Psoas muscle (tissue), 8 donors: Measurements from ENCODE around the gene ZBTB7C. TPM values are rescaled to one million over a fixed set of nuclear protein-coding genes. Genes with fewer than 3 reads are reported as not detected.

Experiments
- ATAC-seq, 4 donors: fragments of 200-7000 bp; cut with Tn5 transposase; one replicate each; pipeline ENCODE4 v1.9.1; 2020; ENCODE audit warnings: moderate library complexity in 3 of 4, mild to moderate bottlenecking in 2 of 4
- DNase-seq, 2 donors: peaks; one replicate each; pipeline ENCODE4 v3.0.0-alpha.2; 2020
- H3K27ac ChIP-seq: fragments of 200-600 bp; one replicate; pipeline ENCODE4 v1.8.0; 2022
- H3K27me3 ChIP-seq, 3 donors: fragments of 200-600 bp in 1 of 3; one replicate each; pipeline versions ENCODE4 v1.6.1 to v1.8.0; 2013 to 2022; ENCODE audit warnings: low read length in 2 of 3, mild to moderate bottlenecking in 2 of 3, moderate library complexity in 1 of 3; ENCODE audit not compliant: insufficient read depth in 3 of 3
- H3K36me3 ChIP-seq, 2 donors: fragments of 200-600 bp in 1 of 2; one replicate each; pipeline versions ENCODE4 v1.6.1 to v1.8.0; 2013 to 2022; ENCODE audit warnings: low read depth in 1 of 2, mild to moderate bottlenecking in 1 of 2, moderate library complexity in 1 of 2; ENCODE audit not compliant: insufficient read depth in 1 of 2
- H3K4me1 ChIP-seq: fragments of 200-600 bp; one replicate; pipeline ENCODE4 v1.8.0; 2022
- H3K4me3 ChIP-seq: fragments of 200-600 bp; one replicate; pipeline ENCODE4 v1.8.0; 2022; ENCODE audit warnings: mild to moderate bottlenecking
- H3K9me3 ChIP-seq: fragments of 200-600 bp; one replicate; pipeline ENCODE4 v1.8.0; 2022
- WGBS, 3 donors: extraction: QIAGEN DNeasy Blood & Tissue Kit; methylation state at CpG; one replicate each; pipeline versions ENCODE4 v1.1.6 to v1.1.7; 2013; 5-methylcytosine and 5-hydroxymethylcytosine counted together
- intact Hi-C, 2 donors: fragments of 100-400 bp; cut with DNase I; formaldehyde crosslinking; loops; one replicate each; pipeline versions ENCODE4 v1.11.0 to v1.14.2; 2022
- polyA plus RNA-seq, 3 donors: library from polyadenylated mRNA; stranded (reverse); fragments of 200-250 nt; gene quantifications; one replicate each; pipeline ENCODE4 v1.2.3, GENCODE V29; 2013
- total RNA-seq, 4 donors: library from RNA; stranded (reverse); fragmentation: NEBNext Ultra II Directional in 2 of 4; extraction: Animal tissue kit (Norgen Biotek cat#: 25700) in 2 of 4; gene quantifications; one replicate each; pipeline versions ENCODE4 v1.2.1 to v1.2.4, GENCODE V29; 2021 to 2023
- TF ChIP-seq, protein P1 (sequence below): fragments of 200-600 bp; IDR thresholded peaks from one replicate; pipeline ENCODE4 v1.8.0; 2022; ENCODE audit warnings: antibody characterized with exemption
- donor health status: healthy with polysubstance abuse.
- donor health status: DM: no; HTN: no; CAD: no; lungs with moderate emphysema.
- donor health status: Bipolar disorder and iron deficiency.
- donor health status: healthy.
- donor health status: DM: yes; HTN: yes; CAD: no.
- donor health status: DM: no; HTN: no; CAD: no.
- donor health status: DM: no; HTN: no; CAD: no.
- donor health status: DM: yes; HTN: yes; CAD: no.

The ZBTB7C gene
- total and polyA plus RNA-seq, 7 donors, result 0.34 to 2.9 (median 0.78) TPM

- Histone ChIP-seq H3K4me3 (no peak overlapping the region), H3K9me3 (no peaks in the 10 kb centered on the region), H3K27me3 (no peaks in the 10 kb centered on the region), H3K36me3 (no peaks in the 10 kb centered on the region), H3K4me1 (no peaks in the 10 kb centered on the region), H3K27ac (no peak overlapping the region)
- 40 to 62% (median 51%) methylated on average over 4 to 5 of the region's 5 CpGs for WGBS, 3 donors
- intact Hi-C loops, result no loop called here
- TF ChIP-seq, protein P1, sequence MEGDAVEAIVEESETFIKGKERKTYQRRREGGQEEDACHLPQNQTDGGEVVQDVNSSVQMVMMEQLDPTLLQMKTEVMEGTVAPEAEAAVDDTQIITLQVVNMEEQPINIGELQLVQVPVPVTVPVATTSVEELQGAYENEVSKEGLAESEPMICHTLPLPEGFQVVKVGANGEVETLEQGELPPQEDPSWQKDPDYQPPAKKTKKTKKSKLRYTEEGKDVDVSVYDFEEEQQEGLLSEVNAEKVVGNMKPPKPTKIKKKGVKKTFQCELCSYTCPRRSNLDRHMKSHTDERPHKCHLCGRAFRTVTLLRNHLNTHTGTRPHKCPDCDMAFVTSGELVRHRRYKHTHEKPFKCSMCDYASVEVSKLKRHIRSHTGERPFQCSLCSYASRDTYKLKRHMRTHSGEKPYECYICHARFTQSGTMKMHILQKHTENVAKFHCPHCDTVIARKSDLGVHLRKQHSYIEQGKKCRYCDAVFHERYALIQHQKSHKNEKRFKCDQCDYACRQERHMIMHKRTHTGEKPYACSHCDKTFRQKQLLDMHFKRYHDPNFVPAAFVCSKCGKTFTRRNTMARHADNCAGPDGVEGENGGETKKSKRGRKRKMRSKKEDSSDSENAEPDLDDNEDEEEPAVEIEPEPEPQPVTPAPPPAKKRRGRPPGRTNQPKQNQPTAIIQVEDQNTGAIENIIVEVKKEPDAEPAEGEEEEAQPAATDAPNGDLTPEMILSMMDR, result no peak
- DNase-seq, result no peak
- no peak for ATAC-seq
These were observed 429.5 kb downstream of the ZBTB7C start for GRCh38 chr18:47979611-47980200.

DNA sequence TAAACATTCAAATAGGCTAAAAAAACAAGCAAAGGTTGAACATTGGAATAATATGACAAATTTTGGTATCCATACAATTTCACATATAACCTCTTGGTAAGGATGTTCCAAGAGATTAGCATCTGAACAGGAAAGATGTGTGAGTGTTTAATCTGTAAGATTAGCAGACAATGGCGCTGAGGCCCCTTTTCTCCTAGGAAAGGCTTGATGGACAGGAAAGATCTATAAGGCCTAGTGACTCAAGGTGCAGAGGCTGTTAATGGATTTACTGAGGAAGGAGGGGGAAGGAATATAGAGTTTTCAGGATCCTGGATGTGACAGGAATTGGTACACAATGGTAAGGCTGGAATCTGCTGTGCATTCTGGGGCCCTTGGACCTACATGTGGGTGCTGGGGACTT is 430.6 kb downstream of the ZBTB7C start:
- Histone ChIP-seq H3K4me1 (no peaks in the 10 kb centered on the region), H3K4me3 (no peak overlapping the region), H3K27me3 (no peaks in the 10 kb centered on the region), H3K36me3 (no peaks in the 10 kb centered on the region), H3K9me3 (no peaks in the 10 kb centered on the region), H3K27ac (no peak overlapping the region)
- ATAC-seq (no peak), DNase-seq (no peak)
- 82 to 93% (median 82%) methylated on average over 1 of the region's 1 CpG for WGBS, 3 donors
- intact Hi-C loops, result no loop called here
- TF ChIP-seq, protein P1, result no peak

DNA sequence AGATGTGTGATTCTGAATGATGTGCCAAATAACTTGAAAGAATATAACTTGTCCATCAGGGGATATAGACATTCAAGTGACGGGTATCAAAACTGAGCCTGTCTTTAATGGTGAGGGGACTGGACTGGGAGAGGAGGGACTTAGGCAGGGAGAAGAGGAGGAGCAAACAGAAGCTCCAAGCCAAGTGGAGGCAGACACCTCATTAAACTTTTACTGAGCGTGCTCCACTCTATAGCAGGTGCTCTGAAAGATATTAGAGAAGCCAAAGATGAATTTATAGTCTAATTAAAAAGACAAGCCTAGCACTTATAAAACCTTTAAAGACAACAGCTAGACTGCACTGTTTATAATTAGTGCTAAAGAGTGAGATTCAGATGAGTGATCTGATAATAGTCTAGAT is 431.0 kb downstream of the ZBTB7C start:
- TF ChIP-seq, protein P1, result no peak
- Histone ChIP-seq H3K4me1 (no peaks in the 10 kb centered on the region), H3K36me3 (no peaks in the 10 kb centered on the region), H3K27me3 (no peaks in the 10 kb centered on the region), H3K4me3 (no peak overlapping the region), H3K27ac (no peak overlapping the region), H3K9me3 (no peaks in the 10 kb centered on the region)
- DNase-seq (no peak), ATAC-seq (no peak)
- intact Hi-C loops, result no loop called here
- 95 to 99% (median 97%) methylated on average over 2 of the region's 2 CpGs for WGBS, 3 donors

Other genes with a start within 250 kb of the ZBTB7C start
- 10 to 100 TPM; 25.4 to 40.5 (median 29.7) TPM for gene CTIF, start 129.6 kb upstream of the ZBTB7C start, total RNA-seq
- gene CTIF, start 129.6 kb upstream of the ZBTB7C start, polyA plus RNA-seq, result 10 to 100 TPM; 11.3 to 26.9 (median 11.9) TPM